H1 (cell line): Measurements from ENCODE around the gene MYH7B. TPM values are rescaled to one million over a fixed set of nuclear protein-coding genes. Genes with fewer than 3 reads are reported as not detected.

Experiments
- CTCF ChIA-PET: fragments of 300-600 bp; sonication (Branson Sonifier 250); formaldehyde crosslinking; loops from one replicate; lab custom pipeline; 2021; ENCODE audit not compliant: partially characterized antibody; lab: Charles Lee
- POLR2A ChIA-PET: fragments of 300-600 bp; sonication (Branson Sonifier 250); formaldehyde crosslinking; loops from one replicate; lab custom pipeline; 2021; ENCODE audit warnings: inconsistent platforms; ENCODE audit not compliant: partially characterized antibody; lab: Charles Lee
- DNase-seq, 2 experiments: peaks; one replicate each; pipeline versions ENCODE4 v3.0.0 to v3.0.0-alpha.2; 2010 to 2022; ENCODE audit warnings: low spot score in 2 of 2, low read depth in 1 of 2, mixed read lengths in 1 of 2
- FAIRE-seq: peaks from 2 replicates; lab custom pipeline; 2011; peaks lifted over from hg19 to GRCh38; lab: Jason Lieb, UNC
- H2AFZ ChIP-seq: 2 replicates; pipeline ENCODE4 v1.8.1; 2012; ENCODE audit warnings: low read length, inconsistent platforms
- H2AK5ac ChIP-seq: 2 replicates; pipeline ENCODE4 v1.6.1; 2013; ENCODE audit warnings: low read depth, low read length
- H2BK120ac ChIP-seq: replicated peaks from 2 replicates; pipeline ENCODE3; 2013; ENCODE audit warnings: low read depth, low read length, inconsistent platforms
- H2BK12ac ChIP-seq: 2 replicates; pipeline ENCODE4 v1.6.1; 2013; ENCODE audit warnings: low read depth, low read length
- H2BK15ac ChIP-seq: 2 replicates; pipeline ENCODE4 v1.6.1; 2013; ENCODE audit warnings: low read length
- H2BK20ac ChIP-seq: 2 replicates; pipeline ENCODE4 v1.6.1; 2013; ENCODE audit warnings: low read length
- H2BK5ac ChIP-seq: 2 replicates; pipeline ENCODE4 v1.6.1; 2013; ENCODE audit warnings: low read depth, low read length
- H3K14ac ChIP-seq: 2 replicates; pipeline ENCODE4 v1.6.1; 2013; ENCODE audit warnings: inconsistent platforms; ENCODE audit not compliant: insufficient read length
- H3K18ac ChIP-seq: 2 replicates; pipeline ENCODE4 v1.6.1; 2013; ENCODE audit warnings: low read length; ENCODE audit errors: extremely low read depth
- H3K23ac ChIP-seq: 2 replicates; pipeline ENCODE4 v1.6.1; 2013; ENCODE audit warnings: inconsistent platforms; ENCODE audit not compliant: insufficient read length
- H3K23me2 ChIP-seq: 2 replicates; pipeline ENCODE4 v1.6.1; 2013; ENCODE audit warnings: low read depth, low read length
- H3K27ac ChIP-seq: 2 replicates; pipeline ENCODE4 v1.6.1; 2011; ENCODE audit warnings: low read depth, low read length, inconsistent platforms
- H3K27me3 ChIP-seq, 4 experiments: replicated peaks in 1 of 4; 1 replicate in 1 of 4; 2 replicates in 3 of 4; pipeline versions ENCODE4 v1.6.1 to v1.8.1; 2011 to 2013; ENCODE audit warnings: low read length in 3 of 4, mild to moderate bottlenecking in 3 of 4, inconsistent platforms in 2 of 4, mixed read lengths in 2 of 4, moderate library complexity in 1 of 4; ENCODE audit not compliant: control insufficient read depth in 3 of 4, insufficient read depth in 3 of 4; ENCODE audit errors: extremely low read depth in 1 of 4
- H3K36me3 ChIP-seq, 4 experiments: 2 replicates each; pipeline versions ENCODE4 v1.6.1 to v1.8.1; 2011 to 2013; ENCODE audit warnings: mild to moderate bottlenecking in 4 of 4, low read length in 3 of 4, moderate library complexity in 2 of 4, control low read depth in 1 of 4, inconsistent platforms in 1 of 4; ENCODE audit not compliant: insufficient read depth in 4 of 4, control insufficient read depth in 2 of 4
- H3K4ac ChIP-seq: replicated peaks from 2 replicates; pipeline ENCODE3; 2013; ENCODE audit warnings: low read length, low read depth, mixed read lengths, inconsistent platforms; ENCODE audit not compliant: insufficient read length
- H3K4me1 ChIP-seq, 4 experiments: replicated peaks in 1 of 4; 1 replicate in 1 of 4; 2 replicates in 3 of 4; pipeline versions ENCODE4 v1.6.1 to v1.8.1; 2011 to 2013; ENCODE audit warnings: low read length in 3 of 4, inconsistent platforms in 2 of 4, mixed read lengths in 1 of 4; ENCODE audit not compliant: insufficient read depth in 4 of 4, control insufficient read depth in 3 of 4
- H3K4me2 ChIP-seq, 2 experiments: 2 replicates each; pipeline versions ENCODE4 v1.6.1 to v1.8.1; 2011 to 2013; ENCODE audit warnings: low read depth in 2 of 2, low read length in 2 of 2, control low read depth in 1 of 2, inconsistent platforms in 1 of 2, mild to moderate bottlenecking in 1 of 2; ENCODE audit not compliant: insufficient read depth in 1 of 2
- H3K4me3 ChIP-seq, 4 experiments: fragments of 200-600, 300-600 bp in 1 of 4; sonication (generic), shearing (Covaris generic), sonication (Bioruptor Twin) in 1 of 4; 2 replicates each; pipeline versions ENCODE4 v1.5.1 to v1.8.1; 2011 to 2016; ENCODE audit warnings: low read length in 4 of 4, low read depth in 3 of 4, control low read depth in 2 of 4, inconsistent platforms in 2 of 4, mild to moderate bottlenecking in 2 of 4, mixed read lengths in 1 of 4, moderate library complexity in 1 of 4; ENCODE audit not compliant: insufficient read depth in 2 of 4; ENCODE audit errors: extremely low read depth in 1 of 4
- H3K56ac ChIP-seq: replicated peaks from 2 replicates; pipeline ENCODE3; 2013; ENCODE audit warnings: low read depth, mild to moderate bottlenecking, mixed read lengths, low read length, inconsistent platforms; ENCODE audit not compliant: insufficient read length
- H3K79me1 ChIP-seq: 2 replicates; pipeline ENCODE4 v1.6.1; 2013; ENCODE audit warnings: low read depth, low read length, control low read depth
- H3K79me2 ChIP-seq, 2 experiments: 2 replicates each; pipeline versions ENCODE4 v1.6.1 to v1.8.1; 2012 to 2013; ENCODE audit warnings: low read length in 2 of 2, mild to moderate bottlenecking in 2 of 2, inconsistent platforms in 1 of 2; ENCODE audit not compliant: insufficient read depth in 2 of 2, control insufficient read depth in 1 of 2
- H3K9ac ChIP-seq, 4 experiments: replicated peaks in 1 of 4; 1 replicate in 1 of 4; 2 replicates in 3 of 4; pipeline versions ENCODE4 v1.6.1 to v1.8.1; 2011 to 2013; ENCODE audit warnings: low read depth in 3 of 4, low read length in 3 of 4, control low read depth in 2 of 4, mild to moderate bottlenecking in 2 of 4, moderate library complexity in 2 of 4, inconsistent platforms in 1 of 4; ENCODE audit errors: extremely low read depth in 1 of 4
- H3K9me3 ChIP-seq, 2 experiments: 2 replicates each; pipeline versions ENCODE4 v1.6.1 to v1.8.1; 2012 to 2013; ENCODE audit warnings: mild to moderate bottlenecking in 2 of 2, moderate library complexity in 2 of 2, control low read depth in 1 of 2, inconsistent platforms in 1 of 2, low read depth in 1 of 2, low read length in 1 of 2, mixed read lengths in 1 of 2; ENCODE audit not compliant: insufficient read depth in 2 of 2
- H4K20me1 ChIP-seq, 2 experiments: replicated peaks in 1 of 2; 2 replicates each; pipeline versions ENCODE3 to v1.8.1; 2011 to 2013; ENCODE audit warnings: inconsistent platforms in 2 of 2, low read length in 2 of 2, mild to moderate bottlenecking in 1 of 2; ENCODE audit not compliant: insufficient read depth in 2 of 2, control insufficient read depth in 1 of 2
- H4K5ac ChIP-seq: 2 replicates; pipeline ENCODE4 v1.6.1; 2013; ENCODE audit warnings: low read length, low read depth, mixed read lengths, inconsistent platforms; ENCODE audit not compliant: insufficient read length
- H4K8ac ChIP-seq: 2 replicates; pipeline ENCODE4 v1.8.0; 2013; ENCODE audit warnings: mild to moderate bottlenecking, moderate library complexity, low read length, inconsistent platforms; ENCODE audit not compliant: insufficient read depth; ENCODE audit errors: extremely low read depth
- H4K91ac ChIP-seq: replicated peaks from 2 replicates; pipeline ENCODE3; 2013; ENCODE audit warnings: low read length, mixed read lengths, inconsistent platforms; ENCODE audit not compliant: insufficient read length
- CBX5 ChIP-seq: fragments of 300-800, 300-1000 bp; sonication (generic); IDR thresholded peaks from 2 replicates; pipeline ENCODE4 v1.7.1; 2016; ENCODE audit warnings: antibody characterized with exemption, low read length, low read depth
- FOSL1 ChIP-seq: IDR thresholded peaks from 2 replicates; pipeline ENCODE4 v1.6.1; 2011; ENCODE audit warnings: mild to moderate bottlenecking, low read depth, low read length, moderate library complexity; ENCODE audit not compliant: insufficient read depth
- GABPA ChIP-seq: IDR thresholded peaks from 2 replicates; pipeline ENCODE4 v1.6.1; 2011; ENCODE audit warnings: mild to moderate bottlenecking, low read length, moderate library complexity, borderline replicate concordance; ENCODE audit not compliant: insufficient read depth
- MAFK ChIP-seq: IDR thresholded peaks from 2 replicates; pipeline ENCODE4 v1.6.1; 2012; ENCODE audit warnings: low read depth, mild to moderate bottlenecking, improper control_type of control experiment, low read length
- PHF8 ChIP-seq: fragments of 200-600 bp; sonication (generic); conservative IDR thresholded peaks from 2 replicates; pipeline ENCODE4 v1.7.1; 2012; ENCODE audit warnings: low read depth, mild to moderate bottlenecking, inconsistent platforms, low read length, moderate library complexity
- SP2 ChIP-seq: IDR thresholded peaks from 2 replicates; pipeline ENCODE4 v1.6.1; 2012; ENCODE audit warnings: mild to moderate bottlenecking, low read length, inconsistent platforms
- SUZ12 ChIP-seq: fragments of 200-600 bp; sonication (generic); IDR thresholded peaks from 2 replicates; pipeline ENCODE4 v1.6.1; 2012; ENCODE audit warnings: mild to moderate bottlenecking, inconsistent platforms, low read length, moderate library complexity, mixed read lengths
- TBP ChIP-seq: IDR thresholded peaks from 2 replicates; pipeline ENCODE4 v1.6.1; 2011; ENCODE audit warnings: low read depth, low read length, improper control_type of control experiment
- WGBS, 2 experiments: shearing (Covaris generic) in 1 of 2; methylation state at CpG; one replicate each; pipeline versions ENCODE4 v1.1.6 to v1.1.7; 2013 to 2015; ENCODE audit warnings: low lambda C conversion rate in 2 of 2, mixed read lengths in 2 of 2, inconsistent platforms in 1 of 2, low coverage in 1 of 2, missing lambda C conversion rate in 1 of 2; ENCODE audit not compliant: insufficient replicate concordance in 2 of 2, insufficient coverage in 1 of 2, insufficient read length in 1 of 2; ENCODE audit errors: extremely low coverage in 1 of 2, missing lambda C conversion rate in 1 of 2; 5-methylcytosine and 5-hydroxymethylcytosine counted together
- polyA plus RNA-seq, 7 experiments: library from polyadenylated mRNA; depleted of rRNA in 3 of 7; stranded (reverse) in 5 of 7; unstranded in 2 of 7; fragments of >200 nt in 5 of 7; fragments of 200-250 nt in 2 of 7; gene quantifications; 1 replicate in 5 of 7; 2 replicates in 1 of 7; 4 replicates in 1 of 7; pipeline versions ENCODE4 v1.2.1 to v1.2.3, GENCODE V29; 2011 to 2013; ENCODE audit warnings: missing spikeins in 2 of 7, mixed read lengths in 2 of 7
- total RNA-seq: library from RNA; stranded (reverse); fragmentation: NEBNext Ultra II Directional; extraction: Animal tissue kit (Norgen Biotek cat#: 25700); gene quantifications from 2 replicates; pipeline ENCODE4 v1.2.1, GENCODE V29; 2021

Gene MYH7B
- total and polyA plus RNA-seq, 2 of the 8 experiments (the other 6 are each of a cell fraction or from before 2014, with no cell fraction given) = 0.15 to 0.30 TPM

DNA sequence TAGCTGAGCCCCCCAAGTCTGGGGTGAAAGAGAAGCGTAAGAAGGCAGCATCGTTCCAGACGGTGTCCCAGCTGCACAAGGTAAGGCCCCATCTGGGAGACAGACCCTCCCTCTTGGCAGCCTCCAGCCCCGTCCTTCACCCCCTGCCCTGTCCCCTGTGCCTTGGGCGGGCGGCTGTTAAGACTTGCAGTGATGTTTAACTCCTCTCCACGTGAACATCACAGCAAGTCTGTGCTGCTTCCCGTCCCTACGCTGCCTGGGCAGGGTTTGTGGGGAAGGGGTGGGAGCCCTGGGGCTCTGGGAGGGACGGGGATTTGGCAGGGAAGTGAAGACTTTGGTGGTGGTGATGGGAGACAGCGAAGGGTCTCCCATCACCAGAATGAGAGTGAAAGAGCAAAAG is 34.6 kb downstream of the MYH7B start:
- 84% methylated on average over 10 of the region's 11 CpGs; no CpG with 5 or more reads in 1 of the 2 experiments for WGBS, 2 experiments
- CTCF ChIA-PET = interaction anchor here (1.5 to 2.1 kb wide), 2 partner anchors 11 to 115 kb away, joined by 3 to 8 read pairs; no protein-coding TSS in a partner anchor
- Histone ChIP-seq H2BK12ac (no peak overlapping the region), H3K27me3 (peaks cover 0 to 5% (median 3%) of the 10 kb centered on the region in 4 experiments; a peak in 3 of 7 replicates), H2AFZ (no peak overlapping the region), H4K5ac (no peak overlapping the region), H4K8ac (no peak overlapping the region), H3K18ac (no peak overlapping the region), H3K9ac (no peak overlapping the region), H3K4me1 (peaks cover 0 to 10% (median 1%) of the 10 kb centered on the region in 4 experiments; a peak in 5 of 7 replicates), H2BK5ac (no peak overlapping the region), H3K79me1 (no peaks in the 10 kb centered on the region), H3K4ac (no peak overlapping the region), H3K23ac (no peak overlapping the region), H3K79me2 (no peaks in the 10 kb centered on the region), H3K27ac (no peak overlapping the region), H3K23me2 (no peaks in the 10 kb centered on the region), H2AK5ac (no peak overlapping the region), H2BK20ac (no peak overlapping the region), H3K4me2 (no peak overlapping the region), H4K20me1 (peaks cover 0 to 4% of the 10 kb centered on the region in 2 experiments), H3K4me3 (no peak overlapping the region), H3K14ac (no peak overlapping the region), H2BK15ac (no peak overlapping the region), H3K36me3 (no peaks in the 10 kb centered on the region), H3K9me3 (no peaks in the 10 kb centered on the region), H3K56ac (no peak overlapping the region), H4K91ac (no peak overlapping the region), H2BK120ac (no peak overlapping the region)
- DNase-seq (no peak), FAIRE-seq (no peak)
- no peak for TF ChIP-seq TBP
- no peak for TF ChIP-seq MAFK
- no peak for TF ChIP-seq CBX5
- no peak for TF ChIP-seq FOSL1
- TF ChIP-seq SUZ12 = no peak
- TF ChIP-seq SP2 = no peak
- no peak for TF ChIP-seq GABPA
- TF ChIP-seq PHF8 = no peak
- POLR2A ChIA-PET = no interaction called here
